Measurements from ENCODE around the gene MTA3. TPM values are rescaled to one million over a fixed set of nuclear protein-coding genes. Genes with fewer than 3 reads are reported as not detected.

Gene MTA3
- total RNA-seq, 4 donors from 2014 or later: 40.0 to 73.2 (median 54.3) TPM

DNA sequence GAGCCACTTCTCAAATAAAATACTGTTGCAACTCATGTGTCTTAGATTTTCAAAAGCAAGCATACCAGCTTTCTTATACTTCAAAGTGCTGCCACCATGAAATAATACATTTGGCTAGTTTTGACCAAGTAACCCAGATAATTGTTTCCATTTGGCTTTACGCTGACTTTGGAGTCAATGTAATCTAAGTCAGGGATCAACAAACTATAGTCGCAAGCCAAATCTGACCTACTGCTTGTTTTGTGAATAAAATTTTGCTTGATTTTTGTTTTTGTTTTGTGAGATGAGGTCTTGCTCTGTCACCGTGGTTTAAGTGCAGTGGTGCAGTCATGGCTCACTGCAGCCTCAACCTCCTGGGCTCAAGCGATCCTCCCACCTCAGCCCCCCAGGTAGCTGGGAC, 130.5 kb downstream of the MTA3 start:
- H3K36me3 ChIP-seq: peaks cover 0 to 3% (median 0%) of the 10 kb centered on the region in 4 donors
- no peaks in the 10 kb centered on the region for H3K4me1 ChIP-seq
- no peaks in the 10 kb centered on the region for H3K9me3 ChIP-seq
- intact Hi-C loops (cut with DNase I; ENCODE audit: low total_unique reads) (no loop called here), in situ Hi-C loops (cut with MboI; ENCODE audit: low pct_ligation_motif_present in 1 of 4, low pct_unique_long_range_greater_than_20kb in 1 of 4, low sequenced_read_pairs in 3 of 4) (no loop called here)
- no peaks in the 10 kb centered on the region for H3K27me3 ChIP-seq
- no peak overlapping the region for H3K4me3 ChIP-seq
- TF ChIP-seq POLR2AphosphoS5 (IDR thresholded peaks at IDR 0.05): no peak
- TF ChIP-seq CTCF (IDR thresholded peaks at IDR 0.05): no peak
- TF ChIP-seq POLR2A (IDR thresholded peaks at IDR 0.05): no peak
- no peak for TF ChIP-seq EP300 (IDR thresholded peaks at IDR 0.05; ENCODE audit: low read depth)
- WGBS, 2 donors (ENCODE audit: low coverage in 1 of 2): 93 to 98% methylated on average over 4 of the region's 4 CpGs
- no peak for DNase-seq
- no peak overlapping the region for H3K27ac ChIP-seq

DNA sequence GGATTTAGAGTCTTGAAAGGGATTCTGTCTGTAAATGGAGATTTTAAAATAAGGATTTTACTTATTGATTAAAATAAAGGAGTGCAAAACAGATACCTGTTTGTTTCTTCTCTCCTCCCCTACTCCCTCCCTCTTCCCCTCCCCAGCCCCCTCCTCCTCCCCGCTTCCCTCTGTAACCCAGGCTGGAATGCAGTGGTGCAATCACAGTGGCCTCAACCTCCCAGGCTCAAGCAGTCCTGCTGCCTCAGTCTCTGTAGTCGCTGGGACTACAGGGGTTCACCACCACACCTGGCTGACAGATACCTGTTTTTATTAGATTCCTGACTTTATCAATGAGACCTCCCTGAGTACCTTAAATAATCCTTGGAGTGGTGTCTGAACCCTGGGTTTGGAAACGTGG, 138.4 kb downstream of the MTA3 start:
- no peak overlapping the region for H3K4me3 ChIP-seq
- 60 to 81% methylated on average over 1 to 3 of the region's 3 CpGs for WGBS, 2 donors (ENCODE audit: low coverage in 1 of 2)
- H3K36me3 ChIP-seq: peaks cover 0 to 21% (median 0%) of the 10 kb centered on the region in 4 donors
- no peaks in the 10 kb centered on the region for H3K27me3 ChIP-seq
- in situ Hi-C loops (cut with MboI; ENCODE audit: low pct_ligation_motif_present in 1 of 4, low pct_unique_long_range_greater_than_20kb in 1 of 4, low sequenced_read_pairs in 3 of 4) (no loop called here), intact Hi-C loops (cut with DNase I; ENCODE audit: low total_unique reads) (no loop called here)
- no peaks in the 10 kb centered on the region for H3K9me3 ChIP-seq
- no peak for TF ChIP-seq EP300 (IDR thresholded peaks at IDR 0.05; ENCODE audit: low read depth)
- TF ChIP-seq POLR2AphosphoS5 (IDR thresholded peaks at IDR 0.05): no peak
- TF ChIP-seq POLR2A (IDR thresholded peaks at IDR 0.05): no peak
- TF ChIP-seq CTCF (IDR thresholded peaks at IDR 0.05): no peak
- H3K4me1 ChIP-seq: no peaks in the 10 kb centered on the region
- no peak overlapping the region for H3K27ac ChIP-seq
- no peak for DNase-seq

- Histone ChIP-seq H3K27ac (no peak overlapping the region), H3K4me1 (no peaks in the 10 kb centered on the region), H3K36me3 (peaks cover 0 to 21% (median 0%) of the 10 kb centered on the region in 4 donors), H3K27me3 (no peaks in the 10 kb centered on the region), H3K4me3 (no peak overlapping the region), H3K9me3 (no peaks in the 10 kb centered on the region)
- no peak for TF ChIP-seq POLR2AphosphoS5 (IDR thresholded peaks at IDR 0.05)
- TF ChIP-seq EP300 (IDR thresholded peaks at IDR 0.05; ENCODE audit: low read depth): no peak
- TF ChIP-seq POLR2A (IDR thresholded peaks at IDR 0.05): no peak
- TF ChIP-seq CTCF (IDR thresholded peaks at IDR 0.05): no peak
- in situ Hi-C loops (cut with MboI; ENCODE audit: low pct_ligation_motif_present in 1 of 4, low pct_unique_long_range_greater_than_20kb in 1 of 4, low sequenced_read_pairs in 3 of 4) (no loop called here), intact Hi-C loops (cut with DNase I; ENCODE audit: low total_unique reads) (no loop called here)
- WGBS, 2 donors (ENCODE audit: low coverage in 1 of 2): 62 to 91% methylated on average over 5 to 6 of the region's 6 CpGs
- DNase-seq: no peak
These were observed 139.7 kb downstream of the MTA3 start for GRCh38 chr2:42708179-42708578.

GRCh38 chr2:42711896-42712295, 143.5 kb downstream of the MTA3 start:
- intact Hi-C loops (cut with DNase I; ENCODE audit: low total_unique reads): no loop called here
- H3K4me1 ChIP-seq: no peaks in the 10 kb centered on the region
- in situ Hi-C loops (cut with MboI; ENCODE audit: low pct_ligation_motif_present in 1 of 4, low pct_unique_long_range_greater_than_20kb in 1 of 4, low sequenced_read_pairs in 3 of 4): no loop called here

More at GRCh38 chr2:42711896-42712295, 143.5 kb downstream of the MTA3 start:
- WGBS, 2 donors (ENCODE audit: low coverage in 1 of 2): 95% methylated on average over 1 of the region's 1 CpG; no CpG with 5 or more reads in 1 of the 2 donors
- H3K36me3 ChIP-seq: peaks cover 0 to 21% (median 0%) of the 10 kb centered on the region in 4 donors
- TF ChIP-seq CTCF (IDR thresholded peaks at IDR 0.05) (no peak), POLR2A (IDR thresholded peaks at IDR 0.05) (no peak), EP300 (IDR thresholded peaks at IDR 0.05; ENCODE audit: low read depth) (no peak), POLR2AphosphoS5 (IDR thresholded peaks at IDR 0.05) (no peak)
- H3K9me3 ChIP-seq: no peaks in the 10 kb centered on the region
- no peak overlapping the region for H3K27ac ChIP-seq
- no peaks in the 10 kb centered on the region for H3K27me3 ChIP-seq
- no peak overlapping the region for H3K4me3 ChIP-seq
- no peak for DNase-seq

Data from transverse colon (tissue), 4 donors.